Mesenchymal stem cell (in vitro differentiated cells and primary cell): ENCODE data around the gene BCL2L1.
A peak's percentile ranks its signal among the peaks of the same experiment; 100 is the strongest.

Source experiments
- DNase-seq: peaks from one replicate; pipeline ENCODE4 v3.0.0-alpha.2; 2013
- H2AFZ ChIP-seq: one replicate; pipeline ENCODE4 v1.6.1; 2013; ENCODE audit warnings: low read depth, mild to moderate bottlenecking, control low read depth, inconsistent platforms, low read length, moderate library complexity
- H2AK5ac ChIP-seq: 2 replicates; pipeline ENCODE4 v1.6.1; 2013; ENCODE audit warnings: low read length, moderate library complexity, mild to moderate bottlenecking, inconsistent platforms; ENCODE audit not compliant: severe bottlenecking
- H2BK120ac ChIP-seq: one replicate; pipeline ENCODE4 v1.6.1; 2013; ENCODE audit warnings: low read depth, mild to moderate bottlenecking, inconsistent platforms, low read length, moderate library complexity
- H2BK12ac ChIP-seq, 2 experiments: one replicate each; pipeline ENCODE4 v1.6.1; 2013; ENCODE audit warnings: inconsistent platforms in 2 of 2, low read length in 2 of 2, mild to moderate bottlenecking in 2 of 2, moderate library complexity in 2 of 2, control low read depth in 1 of 2
- H2BK15ac ChIP-seq: one replicate; pipeline ENCODE4 v1.6.1; 2013; ENCODE audit warnings: mild to moderate bottlenecking, low read depth, inconsistent platforms; ENCODE audit not compliant: poor library complexity, severe bottlenecking
- H2BK5ac ChIP-seq: 2 replicates; pipeline ENCODE4 v1.6.1; 2013; ENCODE audit warnings: low read depth, mild to moderate bottlenecking, low read length, control low read depth, inconsistent platforms; ENCODE audit not compliant: poor library complexity, severe bottlenecking
- H3K14ac ChIP-seq, 2 experiments: one replicate each; pipeline ENCODE4 v1.6.1; 2013; ENCODE audit warnings: inconsistent platforms in 2 of 2, low read length in 2 of 2, control low read depth in 1 of 2, mild to moderate bottlenecking in 1 of 2, moderate library complexity in 1 of 2
- H3K18ac ChIP-seq, 2 experiments: one replicate each; pipeline ENCODE4 v1.6.1; 2013; ENCODE audit warnings: inconsistent platforms in 2 of 2, low read length in 2 of 2, control low read depth in 1 of 2, low read depth in 1 of 2, mild to moderate bottlenecking in 1 of 2
- H3K23ac ChIP-seq, 2 experiments: one replicate each; pipeline ENCODE4 v1.6.1; 2013; ENCODE audit warnings: inconsistent platforms in 2 of 2, low read length in 2 of 2, mild to moderate bottlenecking in 2 of 2, moderate library complexity in 2 of 2, control low read depth in 1 of 2
- H3K27ac ChIP-seq: 2 replicates; pipeline ENCODE4 v1.5.1; 2013; ENCODE audit warnings: mild to moderate bottlenecking, moderate library complexity, low read length, control low read depth, inconsistent platforms; ENCODE audit not compliant: poor library complexity, severe bottlenecking
- H3K27me3 ChIP-seq, 2 experiments: 2 replicates each; pipeline versions ENCODE4 v1.6.1 to v1.7.0; 2013; ENCODE audit warnings: low read length in 2 of 2, mild to moderate bottlenecking in 2 of 2, moderate library complexity in 2 of 2, control low read depth in 1 of 2, inconsistent platforms in 1 of 2; ENCODE audit not compliant: control insufficient read depth in 1 of 2, insufficient read depth in 1 of 2
- H3K36me3 ChIP-seq, 2 experiments: 2 replicates each; pipeline versions ENCODE4 v1.6.1 to v1.7.0; 2013; ENCODE audit warnings: low read length in 2 of 2, control low read depth in 1 of 2, inconsistent platforms in 1 of 2, low read depth in 1 of 2, mild to moderate bottlenecking in 1 of 2; ENCODE audit not compliant: insufficient read depth in 2 of 2, control insufficient read depth in 1 of 2
- H3K4ac ChIP-seq, 2 experiments: one replicate each; pipeline ENCODE4 v1.6.1; 2013; ENCODE audit warnings: inconsistent platforms in 2 of 2, low read length in 2 of 2, mild to moderate bottlenecking in 2 of 2, moderate library complexity in 2 of 2, control low read depth in 1 of 2, low read depth in 1 of 2
- H3K4me1 ChIP-seq: 2 replicates; pipeline ENCODE4 v1.6.1; 2013; ENCODE audit warnings: low read depth, low read length, control low read depth; ENCODE audit not compliant: control insufficient read depth, insufficient read depth
- H3K4me2 ChIP-seq: 2 replicates; pipeline ENCODE4 v1.6.1; 2013; ENCODE audit warnings: low read length, mild to moderate bottlenecking, inconsistent platforms; ENCODE audit not compliant: poor library complexity, severe bottlenecking
- H3K4me3 ChIP-seq, 2 experiments: 2 replicates each; pipeline versions ENCODE4 v1.5.1 to v1.7.0; 2013; ENCODE audit warnings: low read length in 2 of 2, mild to moderate bottlenecking in 2 of 2, control low read depth in 1 of 2, low read depth in 1 of 2; ENCODE audit not compliant: insufficient read depth in 1 of 2
- H3K79me1 ChIP-seq: replicated peaks from 2 replicates; pipeline ENCODE4 v1.6.1; 2013; ENCODE audit warnings: mild to moderate bottlenecking, control low read depth, low read length, inconsistent platforms; ENCODE audit not compliant: poor library complexity, severe bottlenecking
- H3K9ac ChIP-seq: 2 replicates; pipeline ENCODE4 v1.7.0; 2013; ENCODE audit warnings: mild to moderate bottlenecking, low read length, moderate library complexity
- H3K9me3 ChIP-seq: 2 replicates; pipeline ENCODE4 v1.7.0; 2013; ENCODE audit warnings: mild to moderate bottlenecking, low read length; ENCODE audit not compliant: control insufficient read depth
- H4K8ac ChIP-seq: one replicate; pipeline ENCODE4 v1.6.1; 2013; ENCODE audit warnings: inconsistent platforms, mild to moderate bottlenecking, low read length, moderate library complexity
- H4K91ac ChIP-seq: one replicate; pipeline ENCODE4 v1.6.1; 2013; ENCODE audit warnings: mild to moderate bottlenecking, low read length, inconsistent platforms
- WGBS: methylation state at CpG from one replicate; pipeline ENCODE4 v1.1.7; 2013; ENCODE audit warnings: mixed read lengths; 5-methylcytosine and 5-hydroxymethylcytosine counted together

The BCL2L1 gene

GRCh38 chr20:31740208-31740607 lies 17.5 kb upstream of the BCL2L1 start:
- H3K9me3 ChIP-seq = no peaks in the 10 kb centered on the region
- H2AFZ ChIP-seq = no peak overlapping the region
- WGBS = 3% methylated on average over 1 of the region's 1 CpG
- H3K4me3 ChIP-seq = peak overlapping the region in 1 of 2 experiments; percentile 89
- no peaks in the 10 kb centered on the region for H3K36me3 ChIP-seq
- H3K4ac ChIP-seq = no peak overlapping the region
- no peak overlapping the region for H3K14ac ChIP-seq
- H3K4me1 ChIP-seq = peaks cover 4% of the 10 kb centered on the region
- H3K79me1 ChIP-seq = peaks cover 15% of the 10 kb centered on the region
- H2BK15ac ChIP-seq = no peak overlapping the region
- no peak overlapping the region for H3K18ac ChIP-seq
- H3K4me2 ChIP-seq = peak overlapping the region; percentile 4
- peak; percentile 84 for DNase-seq
- no peak overlapping the region for H2AK5ac ChIP-seq
- H3K9ac ChIP-seq = peak overlapping the region; percentile 97
- H4K8ac ChIP-seq = no peak overlapping the region
- H3K27me3 ChIP-seq = no peaks in the 10 kb centered on the region
- H2BK12ac ChIP-seq = no peak overlapping the region
- H2BK5ac ChIP-seq = no peak overlapping the region
- no peak overlapping the region for H3K23ac ChIP-seq
- no peak overlapping the region for H2BK120ac ChIP-seq
- no peak overlapping the region for H3K27ac ChIP-seq
- H4K91ac ChIP-seq = no peak overlapping the region

GRCh38 chr20:31739550-31739977 lies 16.9 kb upstream of the BCL2L1 start:
- under 1% methylated on average over 4 of the region's 11 CpGs for WGBS
- Histone ChIP-seq H2AK5ac (no peak overlapping the region), H2BK12ac (no peak overlapping the region), H3K27ac (no peak overlapping the region), H3K79me1 (peaks cover 15% of the 10 kb centered on the region), H3K27me3 (no peaks in the 10 kb centered on the region), H3K9me3 (no peaks in the 10 kb centered on the region), H4K8ac (no peak overlapping the region), H3K36me3 (no peaks in the 10 kb centered on the region), H2BK120ac (no peak overlapping the region), H3K4ac (no peak overlapping the region), H3K4me2 (peak overlapping the region; percentile 77), H4K91ac (peak overlapping the region; percentile 9), H2AFZ (peak overlapping the region; percentile 100), H3K18ac (peak overlapping the region in 1 of 2 experiments; percentile 10), H2BK5ac (peak overlapping the region; percentile 6), H3K9ac (peak overlapping the region; percentile 97), H3K4me3 (peak overlapping the region; percentile 89 to 96), H3K23ac (no peak overlapping the region), H3K4me1 (peaks cover 3% of the 10 kb centered on the region), H2BK15ac (no peak overlapping the region), H3K14ac (no peak overlapping the region)
- no peak for DNase-seq

- H2BK12ac ChIP-seq = no peak within 1 kb of the TSS
- H3K9me3 ChIP-seq = no peaks in the 10 kb centered on the region
- peak within 1 kb of the TSS; percentile 58 for H2BK120ac ChIP-seq
- peak within 1 kb of the TSS; percentile 100 for H2AFZ ChIP-seq
- peak within 1 kb of the TSS; percentile 39 for H2BK15ac ChIP-seq
- peak within 1 kb of the TSS; percentile 89 to 96 for H3K4me3 ChIP-seq
- peak within 1 kb of the TSS; percentile 97 for H3K9ac ChIP-seq
- H3K27ac ChIP-seq = peak within 1 kb of the TSS; percentile 85
- peak within 1 kb of the TSS; percentile 58 to 89 for H3K18ac ChIP-seq
- under 1% methylated on average over 54 of the region's 54 CpGs for WGBS
- H3K23ac ChIP-seq = no peak within 1 kb of the TSS
- H3K4ac ChIP-seq = peak within 1 kb of the TSS; percentile 62 to 82
- peak; percentile 99 for DNase-seq
- peak within 1 kb of the TSS in 1 of 2 experiments; percentile 66 for H3K14ac ChIP-seq
- peaks cover 13% of the 10 kb centered on the region for H3K79me1 ChIP-seq
- peak within 1 kb of the TSS; percentile 44 for H2AK5ac ChIP-seq
- H2BK5ac ChIP-seq = peak within 1 kb of the TSS; percentile 57
- H3K27me3 ChIP-seq = no peaks in the 10 kb centered on the region
- peak within 1 kb of the TSS; percentile 86 for H4K8ac ChIP-seq
- H3K4me2 ChIP-seq = peak within 1 kb of the TSS; percentile 77
- H4K91ac ChIP-seq = peak within 1 kb of the TSS; percentile 9
- no peaks in the 10 kb centered on the region for H3K36me3 ChIP-seq
- H3K4me1 ChIP-seq = peaks cover 3% of the 10 kb centered on the region
Measured at GRCh38 chr20:31738729-31739549, 16.3 kb upstream of the BCL2L1 start, which contains the start of gene TPX2. TSS of gene TPX2 (plus strand) at chr20:31739290. CDS start at chr20:31757477, 18,187 bp downstream.

- Histone ChIP-seq H2BK5ac (no peak overlapping the region), H2AK5ac (peak overlapping the region; percentile 83), H3K4me1 (no peaks in the 10 kb centered on the region), H3K4me3 (no peak overlapping the region), H3K18ac (no peak overlapping the region), H3K36me3 (no peaks in the 10 kb centered on the region), H3K4ac (no peak overlapping the region), H3K79me1 (no peaks in the 10 kb centered on the region), H2AFZ (no peak overlapping the region), H3K23ac (no peak overlapping the region), H3K14ac (no peak overlapping the region), H2BK12ac (no peak overlapping the region), H4K8ac (no peak overlapping the region), H2BK120ac (no peak overlapping the region), H3K9me3 (no peaks in the 10 kb centered on the region), H3K27me3 (no peaks in the 10 kb centered on the region), H3K27ac (no peak overlapping the region), H3K4me2 (no peak overlapping the region), H4K91ac (no peak overlapping the region), H3K9ac (no peak overlapping the region), H2BK15ac (no peak overlapping the region)
- DNase-seq = no peak
- WGBS = 94% methylated on average over 6 of the region's 6 CpGs
Measured at GRCh38 chr20:31731321-31731717, 8.7 kb upstream of the BCL2L1 start.
